HG03439 (cell line): ENCODE measurements around the gene CTSG.
A peak's percentile ranks its signal among the peaks of the same experiment; 100 is the strongest.
"Not testable (repeated sequence)": the region's sequence is repeated elsewhere in the genome, so short reads cannot be mapped to it uniquely, and the experiment has no call there.

Experiments
- ATAC-seq: cut with Tn5 transposase; IDR thresholded peaks from one replicate; pipeline ENCODE4 v1.9.1; 2021; ENCODE audit warnings: mild to moderate bottlenecking, moderate library complexity; ENCODE audit not compliant: unreplicated experiment

Gene CTSG, protein sequence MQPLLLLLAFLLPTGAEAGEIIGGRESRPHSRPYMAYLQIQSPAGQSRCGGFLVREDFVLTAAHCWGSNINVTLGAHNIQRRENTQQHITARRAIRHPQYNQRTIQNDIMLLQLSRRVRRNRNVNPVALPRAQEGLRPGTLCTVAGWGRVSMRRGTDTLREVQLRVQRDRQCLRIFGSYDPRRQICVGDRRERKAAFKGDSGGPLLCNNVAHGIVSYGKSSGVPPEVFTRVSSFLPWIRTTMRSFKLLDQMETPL

DNA sequence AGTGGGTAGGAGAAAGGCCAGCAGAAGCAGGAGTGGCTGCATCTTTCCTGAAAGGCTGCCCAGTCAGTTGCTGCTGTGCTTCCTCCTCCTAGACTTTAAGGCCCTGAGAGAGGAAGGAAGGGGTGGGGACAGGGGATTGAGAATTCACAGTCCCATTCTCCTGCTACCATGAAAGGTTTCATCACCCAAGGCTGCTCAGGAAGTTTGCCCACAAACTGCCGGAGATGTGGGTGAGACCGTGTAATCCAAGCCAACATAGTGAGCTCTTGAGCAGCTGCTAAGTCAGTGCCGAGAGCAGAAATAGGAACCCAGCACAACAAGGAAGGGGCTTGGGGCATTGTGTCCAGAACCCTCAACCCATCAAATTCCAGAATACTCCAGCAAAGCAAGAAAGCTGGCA is at the start of gene CTSG:
TSS of gene CTSG (minus strand) at position 69 of the 400 bp plus-strand sequence. CDS start at position 42, 27 bp downstream.
- no peak for ATAC-seq

DNA sequence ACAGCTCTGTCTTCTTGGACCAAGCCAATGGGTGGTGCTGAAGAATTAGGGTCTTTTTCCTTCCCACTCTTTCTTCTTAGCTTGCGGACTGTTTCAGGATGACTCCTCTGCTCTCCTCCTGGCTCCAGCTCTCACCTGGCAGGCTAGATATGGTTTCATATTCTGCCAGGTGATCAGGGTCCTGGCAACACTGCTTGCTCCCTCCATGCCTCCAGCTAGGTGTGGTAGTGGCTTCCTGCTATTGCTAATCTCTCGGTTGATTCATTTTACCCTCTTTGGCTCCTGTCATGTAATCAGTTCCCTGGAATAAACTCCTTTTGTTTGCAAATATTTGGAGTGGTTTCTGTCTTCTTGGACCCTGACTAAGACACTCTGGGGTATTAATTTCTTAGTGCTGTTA is 37.7 kb upstream of the CTSG start:
- ATAC-seq: no peak

DNA sequence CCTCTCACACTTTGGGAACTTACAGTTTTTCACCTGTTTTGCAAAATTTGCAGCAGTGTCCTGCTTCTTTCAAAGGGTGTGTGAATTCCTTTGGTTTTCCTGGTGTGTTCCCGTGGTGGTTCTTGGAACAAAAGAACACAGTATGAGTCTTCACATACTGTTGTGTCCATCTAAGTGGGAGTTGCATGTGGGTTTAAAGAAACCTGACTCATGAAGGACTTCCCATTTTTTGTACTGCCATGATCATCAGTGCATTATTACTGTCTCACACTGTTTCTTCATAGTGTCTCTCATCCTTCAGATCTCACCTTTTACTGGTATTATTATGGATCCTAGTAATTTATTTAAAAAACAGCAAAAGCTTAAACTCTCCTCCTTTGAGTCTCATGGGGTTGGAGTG is 37.2 kb upstream of the CTSG start:
- no peak for ATAC-seq

DNA sequence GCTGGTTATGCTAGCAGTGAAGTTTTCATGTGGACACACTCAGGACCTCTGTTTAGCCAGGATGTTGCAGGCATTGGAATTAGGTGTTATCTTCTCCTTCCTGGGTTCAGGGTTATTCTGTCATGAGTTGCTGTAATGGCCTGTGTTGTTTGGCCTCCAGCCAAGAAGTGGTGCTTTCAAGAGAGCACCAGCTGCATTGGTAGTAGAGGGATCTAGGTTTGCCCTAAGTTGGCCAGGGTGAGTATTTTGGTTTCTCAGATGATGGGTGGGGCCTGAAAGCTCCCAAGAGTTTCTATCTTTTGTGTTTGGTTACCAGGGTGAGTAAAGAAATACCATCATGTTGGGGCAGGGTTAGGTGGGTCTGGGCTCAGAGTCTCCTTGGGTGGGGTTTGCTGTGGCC is 36.1 kb upstream of the CTSG start:
- ATAC-seq: no peak

DNA sequence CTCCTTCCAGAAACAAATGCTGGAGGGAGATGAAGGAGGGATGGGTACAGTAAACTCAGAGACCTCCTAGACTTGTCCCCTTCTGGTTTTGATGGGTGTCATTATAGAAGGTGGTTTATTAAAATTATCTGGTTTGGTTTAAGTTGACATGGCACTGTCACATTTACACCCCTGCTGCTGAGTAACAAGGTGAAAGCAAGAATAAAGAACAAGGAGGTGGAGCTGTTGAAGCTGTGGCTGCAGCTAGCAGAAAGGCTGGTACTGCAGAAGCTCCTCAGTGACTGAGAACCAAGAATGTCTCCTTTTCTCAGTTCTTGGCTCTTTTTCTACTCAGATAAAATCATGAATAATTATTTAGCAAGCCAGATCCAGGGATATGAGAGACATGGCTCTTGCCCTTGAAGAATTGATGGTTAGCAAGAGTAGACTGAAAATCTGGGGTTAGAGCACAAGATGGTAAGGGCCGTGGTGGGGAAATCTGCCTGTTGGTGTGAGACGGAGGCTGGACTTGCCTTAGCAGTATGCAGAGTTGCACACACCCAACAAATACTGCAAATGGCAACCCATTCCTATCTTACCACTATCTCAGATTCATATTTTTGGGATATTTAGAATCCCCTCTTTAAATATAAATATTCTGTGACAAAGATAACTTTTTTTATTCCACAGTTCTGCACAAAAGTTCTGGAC is 33.8 kb upstream of the CTSG start, which contains the start of gene GZMH:
TSS of gene GZMH (minus strand) at position 31 of the 690 bp plus-strand sequence. CDS start 72 bp downstream, outside the sequence.
- ATAC-seq: no peak

DNA sequence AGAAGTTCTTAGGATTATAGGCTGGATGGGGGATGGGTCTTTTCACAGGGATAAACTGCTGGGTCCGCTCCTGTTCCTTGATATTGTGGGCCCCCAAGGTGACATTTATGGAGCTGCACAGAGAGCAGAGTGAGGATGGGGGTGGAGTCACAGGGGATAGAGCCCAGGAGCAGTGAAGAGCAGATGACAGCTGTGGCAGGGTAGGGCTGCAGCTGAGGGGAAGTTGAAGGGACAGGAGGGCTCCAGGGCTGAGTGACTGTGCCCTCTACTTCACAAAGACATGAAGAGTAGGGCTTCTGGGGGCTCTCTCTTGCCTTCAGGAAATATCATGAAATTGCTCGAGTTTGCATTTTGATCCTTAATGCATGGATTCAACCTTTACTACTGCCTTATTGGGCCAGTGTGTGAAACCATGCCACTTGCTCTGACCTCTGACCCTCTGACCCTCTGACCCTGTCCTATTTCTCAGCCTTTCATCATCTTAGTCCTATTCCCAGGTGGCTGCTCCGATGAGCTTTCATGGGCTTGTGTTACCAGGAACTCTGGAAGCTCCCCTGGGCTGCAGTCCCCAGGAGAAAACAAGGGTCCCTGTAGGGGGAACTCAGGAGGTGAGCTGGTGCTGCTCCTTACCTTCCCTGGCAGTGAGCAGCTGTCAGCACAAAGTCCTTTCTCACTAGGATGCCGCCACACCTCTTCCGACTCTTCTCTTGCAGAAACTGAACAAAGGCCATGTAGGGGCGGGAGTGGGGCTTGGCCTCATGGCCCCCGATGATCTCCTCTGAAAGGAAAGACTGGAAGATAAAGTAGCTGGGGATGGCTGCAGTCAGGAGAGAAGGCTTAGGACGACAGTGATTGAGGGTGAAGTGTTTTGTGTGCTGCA is 31.8 kb upstream of the CTSG start:
- no peak for ATAC-seq

DNA sequence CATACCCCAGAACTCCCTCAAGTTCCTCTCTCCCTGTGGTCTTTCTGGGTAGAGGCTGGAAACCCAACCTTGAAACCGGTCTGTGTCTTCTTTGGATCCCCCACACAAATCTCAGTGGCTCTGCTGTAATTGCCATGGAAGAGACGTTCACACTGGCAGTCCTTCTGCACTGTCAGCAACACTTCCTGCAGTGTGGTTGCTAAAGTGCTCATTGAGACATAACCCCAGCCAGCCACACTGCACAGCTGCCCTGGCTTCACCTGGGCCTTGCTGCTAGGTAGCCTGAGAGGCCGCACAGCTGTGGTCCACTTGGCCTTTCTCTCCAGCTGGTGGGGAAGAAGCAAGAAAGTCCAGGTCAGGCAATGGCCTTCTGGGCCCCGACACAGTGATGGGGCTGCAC is 31.0 kb upstream of the CTSG start:
- no peak for ATAC-seq

DNA sequence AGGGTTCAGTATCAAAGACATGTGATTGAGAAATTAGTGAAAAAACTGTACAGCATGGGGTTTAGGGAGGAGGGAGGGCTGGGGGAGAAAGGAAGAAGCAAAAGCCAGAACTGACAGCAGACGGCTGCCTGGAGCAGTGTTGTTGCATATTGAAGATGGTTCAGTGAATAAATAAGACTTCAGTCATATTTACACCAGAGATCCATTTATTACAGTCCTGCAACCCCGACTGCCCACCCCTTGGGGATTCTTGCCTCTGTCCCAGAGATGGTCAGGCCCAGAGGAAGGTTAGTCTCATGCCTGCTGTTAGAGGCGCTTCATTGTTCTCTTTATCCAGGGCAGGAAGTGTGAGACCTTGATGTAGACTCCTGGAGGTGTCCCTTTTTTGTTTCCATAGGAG is 30.2 kb upstream of the CTSG start:
- no peak for ATAC-seq

DNA sequence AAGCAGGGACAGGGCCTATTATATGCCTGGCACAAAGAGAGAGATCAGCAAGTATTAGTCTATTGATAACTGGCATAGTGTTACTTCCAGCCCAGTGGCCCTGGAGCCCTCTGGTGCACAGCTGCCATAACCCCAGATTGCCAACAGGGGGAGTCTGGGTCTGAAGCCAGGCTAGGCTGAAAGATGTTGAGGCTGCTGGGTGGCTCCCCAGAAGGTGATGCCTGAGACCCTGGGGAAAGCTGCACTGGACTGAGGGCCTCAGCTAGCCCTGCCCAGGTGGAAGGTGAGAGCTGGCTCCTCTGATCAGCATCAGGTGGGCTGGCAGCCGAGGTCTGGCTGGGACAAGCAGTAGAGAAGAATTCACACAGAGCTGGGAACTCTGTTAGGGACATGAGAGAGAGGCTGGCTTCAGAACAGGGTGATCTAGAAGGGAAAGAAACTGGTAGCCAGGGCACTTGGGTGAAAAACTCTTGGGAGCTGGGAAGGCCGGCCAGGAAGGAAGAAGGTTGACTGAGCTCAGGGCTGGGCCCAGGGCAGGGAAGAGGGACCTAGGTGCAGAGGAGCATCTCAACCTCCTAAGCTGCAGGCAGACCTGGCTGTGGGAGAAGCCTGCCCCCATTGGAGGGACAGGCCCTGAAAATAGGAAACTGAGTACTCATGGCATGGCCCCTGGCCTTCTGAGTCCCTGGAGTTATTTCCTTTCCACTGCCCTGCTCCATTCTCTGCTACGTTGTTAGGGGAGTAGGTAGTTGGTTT is 29.6 kb upstream of the CTSG start:
- peak; percentile 76 for ATAC-seq

DNA sequence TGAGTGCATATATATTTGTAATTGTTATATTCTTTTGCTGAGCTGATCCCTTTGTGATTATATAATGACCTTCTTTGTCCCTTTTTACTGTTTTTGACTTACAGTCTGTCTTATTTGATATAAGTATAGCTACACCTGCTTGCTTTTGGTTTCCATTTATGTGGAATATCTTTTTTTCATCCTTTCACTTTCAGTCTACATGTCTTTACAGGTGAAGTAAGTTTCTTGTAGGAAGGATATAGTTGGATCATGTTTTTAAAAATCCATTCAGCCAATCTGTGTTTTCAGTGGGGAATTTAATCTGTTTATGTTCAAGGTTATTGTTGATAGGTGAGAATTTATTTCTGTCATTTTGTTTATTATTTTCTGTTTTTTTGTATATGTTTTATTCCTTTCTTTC is 21.4 kb upstream of the CTSG start:
- ATAC-seq: no peak

DNA sequence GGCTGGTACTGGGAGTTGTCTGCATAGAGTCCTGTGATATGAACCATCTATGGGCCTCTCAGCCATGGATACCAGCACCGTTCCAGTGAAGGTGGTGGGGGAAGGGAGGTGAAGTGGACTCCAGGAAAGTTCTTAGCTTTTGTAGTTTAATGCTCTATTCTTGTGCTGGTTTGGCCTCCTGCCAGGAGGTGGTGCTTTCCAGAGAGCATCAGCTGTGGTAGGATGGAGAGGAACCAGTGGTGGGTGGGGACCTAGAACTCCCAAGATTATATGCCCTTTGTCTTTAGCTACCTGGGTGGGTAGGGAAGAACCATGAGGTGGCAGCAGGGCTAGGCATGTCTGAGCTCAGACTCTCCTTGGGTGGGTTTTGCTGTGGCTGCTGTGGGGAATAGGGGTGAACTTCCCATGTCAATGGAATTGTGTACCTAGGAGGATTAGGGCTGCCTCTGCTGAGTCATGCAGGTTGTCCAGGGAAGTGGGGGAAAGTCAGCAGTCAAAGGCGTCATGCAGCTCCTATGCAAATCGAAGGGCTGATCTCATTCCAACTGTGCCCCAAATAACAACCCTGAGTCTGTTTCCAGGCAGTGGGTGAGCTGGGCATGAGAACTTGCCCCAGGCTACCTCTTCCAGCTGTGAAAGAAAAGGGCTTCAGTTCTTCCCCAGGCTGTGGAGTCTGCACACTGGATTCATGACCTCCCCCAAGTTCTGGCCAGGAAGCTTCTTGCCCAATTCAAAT is 19.2 kb upstream of the CTSG start:
- ATAC-seq: no peak

DNA sequence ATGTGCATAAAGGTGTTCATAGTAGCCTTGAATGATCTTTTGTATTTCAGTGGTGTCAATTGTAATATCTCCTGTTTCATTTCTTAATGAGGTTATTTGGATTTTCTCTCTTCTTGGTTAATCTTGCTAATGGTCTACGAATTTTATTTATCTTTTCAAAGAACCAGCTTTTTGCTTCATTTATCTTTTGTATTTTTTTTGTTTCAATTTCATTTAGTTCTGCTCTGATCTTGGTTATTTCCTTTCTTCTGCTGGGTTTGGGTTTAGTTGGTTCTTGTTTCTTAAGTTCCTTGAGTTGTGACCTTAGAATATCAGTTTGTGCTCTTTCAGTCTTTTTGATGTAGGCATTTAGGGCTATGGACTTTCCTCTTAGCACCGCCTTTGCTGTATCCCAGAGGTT is 15.0 kb upstream of the CTSG start:
- not testable (repeated sequence) for ATAC-seq

DNA sequence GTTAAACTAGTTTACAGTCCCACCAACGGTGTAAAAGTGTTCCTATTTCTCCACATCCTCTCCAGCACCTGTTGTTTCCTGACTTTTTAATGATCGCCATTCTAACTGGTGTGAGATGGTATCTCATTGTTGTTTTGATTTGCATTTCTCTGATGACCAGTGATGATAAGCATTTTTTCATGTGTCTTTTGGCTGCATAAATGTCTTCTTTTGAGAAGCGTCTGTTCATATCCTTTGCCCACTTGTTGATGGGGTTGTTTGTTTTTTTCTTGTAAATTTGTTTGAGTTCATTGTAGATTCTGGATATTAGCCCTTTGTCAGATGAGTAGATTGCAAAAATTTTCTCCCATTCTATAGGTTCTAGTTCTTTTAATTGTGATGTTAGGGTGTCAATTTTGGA is 8.4 kb upstream of the CTSG start:
- ATAC-seq: not testable (repeated sequence)

DNA sequence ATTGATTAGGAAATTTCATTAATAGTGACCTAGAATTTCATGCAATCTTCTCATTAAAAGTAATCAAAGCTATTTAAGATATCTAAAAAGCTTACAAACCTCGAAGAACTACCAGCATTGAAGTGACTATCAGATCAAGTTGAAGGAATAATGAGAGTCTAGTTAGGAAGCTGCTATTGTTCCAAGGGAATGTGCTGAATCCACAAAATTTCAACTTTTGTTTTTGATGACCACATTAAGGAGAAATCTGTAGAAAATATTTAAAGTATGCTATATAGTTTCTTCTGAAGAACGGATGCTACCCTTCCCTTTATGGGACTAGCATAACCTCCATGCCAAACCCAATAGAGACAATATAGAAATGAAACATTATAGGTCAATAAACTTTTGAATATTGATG is 2.5 kb upstream of the CTSG start:
- ATAC-seq: no peak

DNA sequence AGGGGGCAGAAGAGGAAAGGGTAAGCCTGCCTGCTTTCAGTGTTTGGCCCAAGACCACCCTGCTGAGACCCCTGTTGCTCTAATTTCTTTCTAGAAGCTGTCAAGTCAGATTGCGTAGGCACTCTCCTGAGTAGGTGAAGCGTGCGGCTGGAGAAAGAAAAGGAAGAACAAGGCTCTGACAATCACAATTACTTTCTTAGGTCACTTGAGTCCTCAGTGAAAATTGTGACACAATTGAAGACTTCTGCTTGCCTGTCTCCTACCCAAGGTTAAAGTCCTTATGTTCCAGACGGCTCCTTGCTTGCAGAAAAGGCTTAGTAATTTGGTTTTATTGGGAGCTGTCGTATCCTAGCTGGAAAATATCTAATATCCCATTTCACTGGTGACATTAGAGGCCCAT is 721 bp upstream of the CTSG start:
- ATAC-seq: no peak

DNA sequence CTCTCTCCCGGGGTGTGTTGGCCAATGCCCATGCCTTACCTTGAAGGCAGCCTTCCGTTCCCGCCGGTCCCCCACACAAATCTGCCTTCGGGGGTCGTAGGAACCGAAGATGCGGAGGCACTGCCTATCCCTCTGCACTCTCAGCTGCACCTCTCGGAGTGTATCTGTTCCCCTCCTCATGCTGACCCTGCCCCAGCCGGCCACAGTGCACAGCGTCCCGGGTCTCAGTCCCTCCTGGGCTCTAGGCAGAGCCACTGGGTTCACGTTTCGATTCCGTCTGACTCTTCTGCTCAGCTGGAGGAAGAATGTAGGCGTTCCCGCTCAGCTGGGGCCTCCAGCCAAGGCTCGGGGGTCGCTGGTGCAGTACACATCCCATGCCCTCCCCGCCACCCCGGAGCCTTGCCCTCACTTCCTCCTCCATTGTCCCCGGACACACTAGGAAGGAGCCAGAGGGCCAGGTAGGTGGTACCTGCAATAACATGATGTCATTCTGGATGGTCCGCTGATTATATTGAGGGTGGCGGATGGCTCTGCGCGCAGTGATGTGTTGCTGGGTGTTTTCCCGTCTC is 1.8 kb downstream of the CTSG start:
- ATAC-seq: no peak

DNA sequence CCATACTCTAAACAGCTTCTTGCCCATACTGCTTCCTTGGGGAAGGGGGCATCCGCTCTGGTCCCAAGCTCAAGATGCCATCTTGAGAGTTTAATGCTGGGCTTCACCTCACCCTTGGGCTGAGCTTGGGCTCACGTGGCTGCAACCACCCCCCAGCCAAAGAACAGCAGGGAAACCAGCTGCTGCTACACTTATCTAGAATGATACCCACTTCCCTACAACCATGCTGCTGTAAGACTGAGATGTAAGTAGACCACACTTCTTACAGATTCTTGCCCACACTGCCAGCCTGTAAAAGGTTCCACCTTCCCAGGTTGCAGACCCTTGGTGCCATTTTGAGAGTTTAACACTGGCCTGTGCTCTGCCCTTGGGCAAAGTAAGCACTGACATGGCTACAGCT is 9.7 kb downstream of the CTSG start:
- ATAC-seq: no peak

DNA sequence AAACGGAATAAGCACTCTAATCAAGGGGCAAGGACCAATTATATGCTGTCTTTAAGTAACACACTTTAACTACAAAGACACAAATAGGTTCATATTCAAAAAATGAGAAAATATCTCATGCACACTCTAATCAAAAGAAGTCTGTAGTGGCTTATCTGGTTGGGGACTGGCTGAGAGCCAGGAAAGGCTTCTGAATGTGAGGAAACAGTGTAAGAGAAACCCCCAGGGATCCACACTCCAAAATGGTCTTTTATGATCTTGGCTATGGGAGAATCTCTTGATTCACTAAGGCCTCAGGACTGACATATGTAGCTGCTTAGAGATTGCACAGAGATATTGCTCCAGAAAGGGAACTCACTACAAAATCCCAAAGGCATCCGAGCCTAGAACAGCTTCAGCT is 10.3 kb downstream of the CTSG start:
- no peak for ATAC-seq

DNA sequence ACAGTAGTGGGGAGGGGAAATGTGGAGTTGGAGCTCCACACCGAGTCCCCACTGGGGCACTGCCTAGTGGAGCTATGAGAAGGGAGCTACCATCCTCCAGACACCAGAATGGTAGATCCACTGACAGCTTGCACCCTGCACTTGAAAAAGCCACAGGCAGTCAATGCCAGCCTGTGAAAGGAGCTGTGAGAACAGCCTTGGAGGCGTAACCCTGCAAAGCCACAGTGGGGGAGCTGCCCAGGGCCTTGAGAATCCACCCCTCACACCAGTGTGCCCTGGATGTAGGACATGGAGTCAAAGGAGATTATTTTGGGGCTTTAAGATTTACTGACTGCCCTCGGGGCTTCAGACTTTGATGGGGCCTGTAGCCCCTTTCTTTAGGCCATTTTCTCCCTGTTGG is 12.5 kb downstream of the CTSG start:
- no peak for ATAC-seq

DNA sequence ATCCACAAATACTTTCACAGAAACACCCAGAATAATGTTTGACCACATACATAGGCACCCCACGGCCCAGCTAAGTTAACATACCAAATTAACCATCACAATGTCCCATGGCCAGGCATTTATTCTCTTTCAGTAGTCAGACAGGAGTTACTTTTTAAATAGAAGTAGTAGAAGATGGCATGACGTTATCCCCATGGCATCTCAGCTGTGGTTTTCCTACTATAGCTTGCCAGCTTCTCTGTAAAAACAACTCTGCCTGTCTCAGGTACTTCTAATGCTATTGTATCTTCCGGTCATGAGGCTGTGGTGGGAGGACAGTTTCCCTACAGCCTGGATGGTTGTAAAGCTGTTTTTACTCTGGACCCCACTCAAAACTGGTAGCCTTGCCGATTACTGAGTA is 19.3 kb downstream of the CTSG start:
- no peak for ATAC-seq
